Breast epithelium (tissue), 3 donors: Measurements from ENCODE around the gene LRIF1.

Source experiments
- CTCF ChIP-seq, 3 donors: fragments of 450-650 bp; IDR thresholded peaks; one replicate each; pipeline ENCODE4 v1.5.1; 2016 to 2017; ENCODE audit warnings: antibody characterized with exemption in 3 of 3, mild to moderate bottlenecking in 3 of 3, moderate library complexity in 3 of 3
- POLR2AphosphoS5 ChIP-seq, 3 donors: sonication (generic); formaldehyde crosslinking; IDR thresholded peaks; one replicate each; pipeline ENCODE4 v1.6.1; 2017; ENCODE audit warnings: antibody characterized with exemption in 3 of 3

- TF ChIP-seq CTCF (IDR thresholded peaks at IDR 0.05) (no peak), POLR2AphosphoS5 (IDR thresholded peaks at IDR 0.05) (no peak)
These were observed 50.9 kb downstream of the LRIF1 start for GRCh38 chr1:110912784-110913183.
